PC-9 (cell line): ENCODE results near the gene SNX27. TPM values are rescaled to one million over a fixed set of nuclear protein-coding genes. Genes with fewer than 3 reads are reported as not detected.

Source experiments
- BruUV-seq: library from RNA; stranded (reverse); fragments of 400-500 nt; replicated peaks from 2 replicates; lab custom pipeline; 2021; lab: Mats Ljungman, UMichigan
- CTCF ChIA-PET: fragments of 300-600 bp; sonication (Branson Sonifier 250); formaldehyde crosslinking; loops from one replicate; lab custom pipeline; 2022; ENCODE audit warnings: antibody characterized with exemption; lab: Charles Lee
- POLR2A ChIA-PET: fragments of 300-600 bp; sonication (Branson Sonifier 250); formaldehyde crosslinking; loops from one replicate; lab custom pipeline; 2022; ENCODE audit warnings: antibody characterized with exemption; ENCODE audit not compliant: unreplicated experiment; lab: Charles Lee
- DNase-seq, 2 experiments: peaks; one replicate each; pipeline versions ENCODE4 v3.0.0 to v3.0.0-alpha.2; 2015 to 2022; ENCODE audit warnings: mixed read lengths in 1 of 2
- H2AFZ ChIP-seq: fragments of 200-600 bp; sonication (generic); 2 replicates; pipeline ENCODE4 v1.8.1; 2017; ENCODE audit warnings: antibody characterized with exemption
- H3F3A ChIP-seq: fragments of 200-600 bp; sonication (generic); 2 replicates; pipeline ENCODE4 v1.8.1; 2017; ENCODE audit warnings: antibody characterized with exemption, mild to moderate bottlenecking, low read depth; ENCODE audit not compliant: insufficient read depth
- H3K27ac ChIP-seq: fragments of 200-600 bp; sonication (generic); 2 replicates; pipeline ENCODE4 v1.6.1; 2016; ENCODE audit warnings: mixed run types
- H3K27me3 ChIP-seq: fragments of 200-600 bp; sonication (generic); 2 replicates; pipeline ENCODE4 v1.6.1; 2016; ENCODE audit warnings: low read depth, mixed run types; ENCODE audit not compliant: insufficient read depth
- H3K36me3 ChIP-seq: fragments of 200-600 bp; sonication (generic); 2 replicates; pipeline ENCODE4 v1.6.1; 2016; ENCODE audit warnings: low read depth, mixed run types
- H3K4me1 ChIP-seq: fragments of 200-600 bp; sonication (generic); replicated peaks from 2 replicates; pipeline ENCODE4 v1.6.1; 2016; ENCODE audit warnings: mixed run types; ENCODE audit not compliant: insufficient read depth
- H3K4me2 ChIP-seq: fragments of 200-600 bp; sonication (generic); 2 replicates; pipeline ENCODE4 v1.6.1; 2017; ENCODE audit warnings: mixed run types
- H3K4me3 ChIP-seq: fragments of 200-600 bp; sonication (generic); 2 replicates; pipeline ENCODE4 v1.6.1; 2016; ENCODE audit warnings: mixed run types
- H3K79me2 ChIP-seq: fragments of 200-600 bp; sonication (generic); 2 replicates; pipeline ENCODE4 v1.6.1; 2017; ENCODE audit warnings: low read depth, mixed run types
- H3K9me2 ChIP-seq: fragments of 200-600 bp; sonication (generic); 2 replicates; pipeline ENCODE4 v1.8.1; 2017; ENCODE audit warnings: mild to moderate bottlenecking; ENCODE audit not compliant: insufficient read depth
- H3K9me3 ChIP-seq: fragments of 200-600 bp; sonication (generic); 2 replicates; pipeline ENCODE4 v1.8.1; 2016; ENCODE audit warnings: low read depth; ENCODE audit not compliant: insufficient read depth
- H4K20me1 ChIP-seq: fragments of 200-600 bp; sonication (generic); 2 replicates; pipeline ENCODE4 v1.8.1; 2017; ENCODE audit not compliant: insufficient read depth
- EZH2 ChIP-seq: fragments of 200-600 bp; sonication (generic); IDR thresholded peaks from 2 replicates; pipeline ENCODE4 v1.8.0; 2017; ENCODE audit warnings: antibody characterized with exemption, low read depth
- intact Hi-C: fragments of 100-400 bp; cut with micrococcal nuclease; formaldehyde crosslinking; loops from one replicate; pipeline ENCODE4 v1.10.0; 2022; ENCODE audit not compliant: unreplicated experiment
- total RNA-seq: library from RNA; stranded (reverse); gene quantifications from 2 replicates; pipeline ENCODE4 v1.2.3, GENCODE V29; 2021
- TF ChIP-seq, protein P1 (sequence below): fragments of 200-600 bp; sonication (generic); conservative IDR thresholded peaks from 2 replicates; pipeline ENCODE4 v1.6.1; 2017; ENCODE audit warnings: mixed run types, antibody characterized with exemption, mild to moderate bottlenecking, moderate library complexity

Gene SNX27
- total RNA-seq, 1 experiment from 2014 or later: 40.1 TPM

- ChIA-PET CTCF (interaction anchor here (0.5 kb wide), 1 partner anchor 309 kb away, joined by 3 read pairs; no protein-coding TSS in a partner anchor), POLR2A (interaction anchor here (0.7 kb wide), 1 partner anchor 156 kb away, joined by 17 read pairs; no protein-coding TSS in a partner anchor)
- Histone ChIP-seq H3K9me3 (no peaks in the 10 kb centered on the region), H2AFZ (no peak overlapping the region), H4K20me1 (no peaks in the 10 kb centered on the region), H3K4me3 (no peak overlapping the region), H3K4me1 (peaks cover 70% of the 10 kb centered on the region), H3F3A (peaks cover 29% of the 10 kb centered on the region), H3K4me2 (no peak overlapping the region), H3K9me2 (no peaks in the 10 kb centered on the region), H3K79me2 (peaks cover 27% of the 10 kb centered on the region), H3K27me3 (no peaks in the 10 kb centered on the region), H3K27ac (peak overlapping the region; percentile 88; the same call in 1 of the 2 replicates), H3K36me3 (no peaks in the 10 kb centered on the region)
- no TSS peak for BruUV-seq
- TF ChIP-seq, protein P1, sequence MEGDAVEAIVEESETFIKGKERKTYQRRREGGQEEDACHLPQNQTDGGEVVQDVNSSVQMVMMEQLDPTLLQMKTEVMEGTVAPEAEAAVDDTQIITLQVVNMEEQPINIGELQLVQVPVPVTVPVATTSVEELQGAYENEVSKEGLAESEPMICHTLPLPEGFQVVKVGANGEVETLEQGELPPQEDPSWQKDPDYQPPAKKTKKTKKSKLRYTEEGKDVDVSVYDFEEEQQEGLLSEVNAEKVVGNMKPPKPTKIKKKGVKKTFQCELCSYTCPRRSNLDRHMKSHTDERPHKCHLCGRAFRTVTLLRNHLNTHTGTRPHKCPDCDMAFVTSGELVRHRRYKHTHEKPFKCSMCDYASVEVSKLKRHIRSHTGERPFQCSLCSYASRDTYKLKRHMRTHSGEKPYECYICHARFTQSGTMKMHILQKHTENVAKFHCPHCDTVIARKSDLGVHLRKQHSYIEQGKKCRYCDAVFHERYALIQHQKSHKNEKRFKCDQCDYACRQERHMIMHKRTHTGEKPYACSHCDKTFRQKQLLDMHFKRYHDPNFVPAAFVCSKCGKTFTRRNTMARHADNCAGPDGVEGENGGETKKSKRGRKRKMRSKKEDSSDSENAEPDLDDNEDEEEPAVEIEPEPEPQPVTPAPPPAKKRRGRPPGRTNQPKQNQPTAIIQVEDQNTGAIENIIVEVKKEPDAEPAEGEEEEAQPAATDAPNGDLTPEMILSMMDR: no peak
- DNase-seq: no peak
- intact Hi-C loops: no loop called here
These were observed 1.7 kb upstream of the SNX27 start for GRCh38 chr1:151610142-151610541.

GRCh38 chr1:151611288-151611790 is 511 bp upstream of the SNX27 start:
- Histone ChIP-seq H3F3A (peaks cover 23% of the 10 kb centered on the region), H4K20me1 (no peaks in the 10 kb centered on the region), H2AFZ (peak overlapping the region; percentile 94; the same call in 1 of the 2 replicates), H3K4me1 (peaks cover 74% of the 10 kb centered on the region), H3K27ac (peak overlapping the region; percentile 88), H3K36me3 (no peaks in the 10 kb centered on the region), H3K27me3 (no peaks in the 10 kb centered on the region), H3K79me2 (peaks cover 38% of the 10 kb centered on the region), H3K9me3 (no peaks in the 10 kb centered on the region), H3K4me3 (peak overlapping the region; percentile 71; the same call in 1 of the 2 replicates), H3K4me2 (peak overlapping the region; percentile 93), H3K9me2 (no peaks in the 10 kb centered on the region)
- no TSS peak for BruUV-seq
- peak; percentile 36 to 95 for DNase-seq
- ChIA-PET CTCF (no interaction called here), POLR2A (interaction anchor here (0.5 to 0.6 kb wide), 2 partner anchors 14 to 78 kb away, joined by 3 to 8 read pairs; no protein-coding TSS in a partner anchor)
- TF ChIP-seq, protein P1: no peak
- TF ChIP-seq EZH2: no peak
- intact Hi-C loops: no loop called here

- peak in 1 of 2 experiments; percentile 21 for DNase-seq
- Histone ChIP-seq H3K27ac (no peak overlapping the region), H3K36me3 (peaks cover 3% of the 10 kb centered on the region; the same call in 1 of the 2 replicates), H3K9me3 (no peaks in the 10 kb centered on the region), H3K79me2 (peaks cover 50% of the 10 kb centered on the region), H3K9me2 (no peaks in the 10 kb centered on the region), H3K27me3 (no peaks in the 10 kb centered on the region), H3K4me2 (peak overlapping the region; percentile 93), H4K20me1 (no peaks in the 10 kb centered on the region), H3K4me1 (peaks cover 67% of the 10 kb centered on the region), H2AFZ (peak overlapping the region; percentile 94), H3F3A (peaks cover 17% of the 10 kb centered on the region), H3K4me3 (peak overlapping the region; percentile 71)
- intact Hi-C loops: no loop called here
- TF ChIP-seq, protein P1: no peak
- no TSS peak for BruUV-seq
- CTCF ChIA-PET: no interaction called here
- POLR2A ChIA-PET: interaction anchor here (0.5 to 0.6 kb wide), 2 partner anchors 57 to 68 kb away, joined by 3 to 14 read pairs; no protein-coding TSS in a partner anchor
These were observed 841 bp downstream of the SNX27 start for GRCh38 chr1:151612501-151613281.
